ENCODE data around the gene TNIK. TPM values are rescaled to one million over a fixed set of nuclear protein-coding genes. Genes with fewer than 3 reads are reported as not detected.

The TNIK gene
- total RNA-seq, 4 donors from 2014 or later = 32.9 to 41.7 (median 38.0) TPM

DNA sequence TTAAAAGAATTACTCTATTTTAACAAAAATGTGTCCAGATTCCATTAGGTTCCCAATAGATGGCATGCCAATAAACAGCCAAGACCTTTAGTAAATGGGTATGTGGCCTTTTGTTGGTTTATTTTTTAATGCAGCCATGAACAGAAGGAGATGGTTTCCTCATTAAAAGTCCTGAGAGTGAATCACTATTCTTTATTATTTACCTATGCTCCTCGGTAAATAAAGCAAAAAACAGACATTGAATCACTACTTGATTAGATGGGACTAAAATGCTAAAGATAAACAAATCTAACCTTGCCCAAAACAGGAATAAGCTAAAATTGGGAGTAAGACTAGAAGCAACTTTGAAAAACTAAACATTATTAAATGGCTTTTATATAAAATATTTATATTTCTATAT lies 94.2 kb downstream of the TNIK start:
- H3K4me3 ChIP-seq = no peak overlapping the region
- ATAC-seq = no peak
- WGBS, 2 donors (ENCODE audit: low coverage in 1 of 2) = 100% methylated on average over 1 of the region's 1 CpG
- no peak overlapping the region for H3K27ac ChIP-seq
- H3K27me3 ChIP-seq = no peaks in the 10 kb centered on the region
- H3K9me3 ChIP-seq = no peaks in the 10 kb centered on the region
- H3K4me1 ChIP-seq = peaks cover 0 to 3% (median 0%) of the 10 kb centered on the region in 3 donors
- TF ChIP-seq EP300 (IDR thresholded peaks at IDR 0.05) (no peak), POLR2A (IDR thresholded peaks at IDR 0.05) (no peak), POLR2AphosphoS5 (IDR thresholded peaks at IDR 0.05) (no peak)
- TF ChIP-seq, protein P1, sequence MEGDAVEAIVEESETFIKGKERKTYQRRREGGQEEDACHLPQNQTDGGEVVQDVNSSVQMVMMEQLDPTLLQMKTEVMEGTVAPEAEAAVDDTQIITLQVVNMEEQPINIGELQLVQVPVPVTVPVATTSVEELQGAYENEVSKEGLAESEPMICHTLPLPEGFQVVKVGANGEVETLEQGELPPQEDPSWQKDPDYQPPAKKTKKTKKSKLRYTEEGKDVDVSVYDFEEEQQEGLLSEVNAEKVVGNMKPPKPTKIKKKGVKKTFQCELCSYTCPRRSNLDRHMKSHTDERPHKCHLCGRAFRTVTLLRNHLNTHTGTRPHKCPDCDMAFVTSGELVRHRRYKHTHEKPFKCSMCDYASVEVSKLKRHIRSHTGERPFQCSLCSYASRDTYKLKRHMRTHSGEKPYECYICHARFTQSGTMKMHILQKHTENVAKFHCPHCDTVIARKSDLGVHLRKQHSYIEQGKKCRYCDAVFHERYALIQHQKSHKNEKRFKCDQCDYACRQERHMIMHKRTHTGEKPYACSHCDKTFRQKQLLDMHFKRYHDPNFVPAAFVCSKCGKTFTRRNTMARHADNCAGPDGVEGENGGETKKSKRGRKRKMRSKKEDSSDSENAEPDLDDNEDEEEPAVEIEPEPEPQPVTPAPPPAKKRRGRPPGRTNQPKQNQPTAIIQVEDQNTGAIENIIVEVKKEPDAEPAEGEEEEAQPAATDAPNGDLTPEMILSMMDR (IDR thresholded peaks at IDR 0.05) = no peak
- H3K36me3 ChIP-seq = no peaks in the 10 kb centered on the region

DNA sequence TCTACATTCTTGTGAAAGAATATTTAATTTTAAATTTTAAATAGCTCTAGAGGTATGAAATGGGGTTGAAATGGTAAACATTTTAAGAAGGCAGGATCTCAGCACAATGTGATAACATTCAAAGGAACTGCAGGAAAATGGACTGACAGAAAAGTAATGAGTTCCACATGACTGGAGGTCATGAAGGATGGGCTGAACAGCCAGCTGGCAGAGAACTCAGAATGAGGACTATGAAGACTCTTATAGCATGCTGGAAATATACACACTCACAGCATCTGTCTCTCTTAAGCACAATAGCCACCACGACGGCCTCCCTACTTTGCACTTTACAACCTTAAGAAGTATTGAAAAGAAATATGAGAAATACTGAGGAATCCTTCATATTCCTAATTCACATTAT lies 94.7 kb downstream of the TNIK start:
- H3K27me3 ChIP-seq = no peaks in the 10 kb centered on the region
- TF ChIP-seq, protein P1 (IDR thresholded peaks at IDR 0.05) = no peak
- TF ChIP-seq EP300 (IDR thresholded peaks at IDR 0.05) (no peak), POLR2AphosphoS5 (IDR thresholded peaks at IDR 0.05) (no peak), POLR2A (IDR thresholded peaks at IDR 0.05) (no peak)
- no peaks in the 10 kb centered on the region for H3K36me3 ChIP-seq
- no peak overlapping the region for H3K4me3 ChIP-seq
- 28 to 53% methylated on average over 2 of the region's 2 CpGs for WGBS, 2 donors (ENCODE audit: low coverage in 1 of 2)
- no peak overlapping the region for H3K27ac ChIP-seq
- peaks cover 0 to 3% (median 0%) of the 10 kb centered on the region in 3 donors for H3K4me1 ChIP-seq
- no peak for ATAC-seq
- H3K9me3 ChIP-seq = no peaks in the 10 kb centered on the region

DNA sequence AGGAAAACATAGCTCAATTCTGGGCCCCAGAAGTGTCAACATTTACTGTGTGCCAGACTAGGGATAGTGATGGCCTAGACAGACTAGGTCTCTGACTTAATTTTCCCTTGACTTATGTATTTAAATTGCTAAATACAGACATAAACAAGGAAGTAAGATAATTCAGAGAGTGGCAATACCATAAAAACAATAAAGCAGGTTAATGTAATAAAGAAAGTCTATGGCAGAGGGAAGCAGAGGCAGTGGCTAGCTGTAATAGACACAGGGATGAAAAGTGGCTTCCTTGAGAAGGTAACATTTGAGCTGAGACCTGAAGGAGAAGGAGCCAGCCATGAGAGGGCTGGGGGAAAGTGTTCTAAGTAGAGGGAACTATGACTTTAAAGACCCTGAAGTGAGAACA lies 95.7 kb downstream of the TNIK start:
- Histone ChIP-seq H3K36me3 (no peaks in the 10 kb centered on the region), H3K4me1 (peaks cover 0 to 3% (median 0%) of the 10 kb centered on the region in 3 donors), H3K4me3 (no peak overlapping the region), H3K27me3 (no peaks in the 10 kb centered on the region), H3K9me3 (no peaks in the 10 kb centered on the region), H3K27ac (no peak overlapping the region)
- no peak for TF ChIP-seq POLR2AphosphoS5 (IDR thresholded peaks at IDR 0.05)
- TF ChIP-seq POLR2A (IDR thresholded peaks at IDR 0.05) = no peak
- TF ChIP-seq, protein P1 (IDR thresholded peaks at IDR 0.05) = no peak
- TF ChIP-seq EP300 (IDR thresholded peaks at IDR 0.05) = no peak
- ATAC-seq = no peak

- H3K9me3 ChIP-seq = no peaks in the 10 kb centered on the region
- no peaks in the 10 kb centered on the region for H3K27me3 ChIP-seq
- no peak overlapping the region for H3K27ac ChIP-seq
- no peak overlapping the region for H3K4me3 ChIP-seq
- WGBS, 2 donors (ENCODE audit: low coverage in 1 of 2) = 83 to 92% methylated on average over 2 of the region's 2 CpGs
- no peaks in the 10 kb centered on the region for H3K36me3 ChIP-seq
- TF ChIP-seq, protein P1 (IDR thresholded peaks at IDR 0.05) = no peak
- TF ChIP-seq POLR2AphosphoS5 (IDR thresholded peaks at IDR 0.05) (no peak), EP300 (IDR thresholded peaks at IDR 0.05) (no peak)
- ATAC-seq = no peak
- peaks cover 0 to 3% (median 0%) of the 10 kb centered on the region in 3 donors for H3K4me1 ChIP-seq
These were observed 97.0 kb downstream of the TNIK start for GRCh38 chr3:171363202-171363601.

DNA sequence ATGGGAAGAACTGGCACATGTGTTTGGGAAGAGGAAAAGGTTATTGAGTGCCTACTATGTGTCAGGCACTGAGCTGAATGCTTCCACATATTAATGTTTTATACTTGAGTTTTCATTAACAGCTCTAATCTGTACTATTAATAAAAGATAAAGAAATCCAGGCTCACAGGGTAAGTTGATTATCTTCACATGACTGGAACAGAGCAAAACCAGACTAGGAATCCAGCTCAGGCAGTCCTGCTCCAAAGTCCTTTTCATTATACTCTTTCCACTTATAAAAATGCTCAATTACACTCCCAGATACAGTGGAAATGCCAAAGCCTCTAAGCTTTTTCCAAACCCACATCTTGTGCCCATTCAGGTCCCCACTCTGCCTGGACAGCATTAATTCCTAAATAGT lies 97.6 kb downstream of the TNIK start:
- H3K27ac ChIP-seq = no peak overlapping the region
- ATAC-seq = no peak
- no peak overlapping the region for H3K4me3 ChIP-seq
- no peaks in the 10 kb centered on the region for H3K36me3 ChIP-seq
- H3K27me3 ChIP-seq = no peaks in the 10 kb centered on the region
- peaks cover 0 to 5% (median 3%) of the 10 kb centered on the region in 3 donors for H3K4me1 ChIP-seq
- no peaks in the 10 kb centered on the region for H3K9me3 ChIP-seq
- TF ChIP-seq, protein P1 (IDR thresholded peaks at IDR 0.05) = no peak
- TF ChIP-seq POLR2A (IDR thresholded peaks at IDR 0.05) (no peak), POLR2AphosphoS5 (IDR thresholded peaks at IDR 0.05) (no peak), EP300 (IDR thresholded peaks at IDR 0.05) (no peak)

Measured in gastroesophageal sphincter (tissue), 4 donors.